Panc1 (cell line): ENCODE data around the gene PRDM1. TPM values are rescaled to one million over a fixed set of nuclear protein-coding genes. Genes with fewer than 3 reads are reported as not detected.

ENCODE experiments used
- ATAC-seq: fragments of 200-7000 bp; cut with Tn5 transposase; 2 replicates; pipeline ENCODE4 v1.9.1; 2020; ENCODE audit warnings: mild to moderate bottlenecking, moderate library complexity
- BruUV-seq: library from RNA; stranded (reverse); fragments of 400-500 nt; replicated peaks from 2 replicates; lab custom pipeline; 2021; lab: Mats Ljungman, UMichigan
- CTCF ChIA-PET: fragments of 300-600 bp; sonication (Branson Sonifier 250); formaldehyde crosslinking; loops from one replicate; lab custom pipeline; 2022; ENCODE audit warnings: antibody characterized with exemption; lab: Charles Lee
- POLR2A ChIA-PET: fragments of 300-600 bp; sonication (Branson Sonifier 250); formaldehyde crosslinking; loops from one replicate; lab custom pipeline; 2022; ENCODE audit warnings: antibody characterized with exemption; lab: Charles Lee
- DNase-seq: peaks from one replicate; pipeline ENCODE4 v3.0.0-alpha.2; 2010; ENCODE audit warnings: low read depth, low spot score
- H3K27ac ChIP-seq: 2 replicates; pipeline ENCODE4 v1.5.1; 2011; ENCODE audit warnings: mild to moderate bottlenecking, low read length, inconsistent platforms
- H3K27me3 ChIP-seq: fragments of 200-500 bp; sonication (Bioruptor generic); 2 replicates; pipeline ENCODE4 v1.6.0; 2014; ENCODE audit warnings: low read length, inconsistent platforms; ENCODE audit not compliant: control insufficient read depth, insufficient read depth
- H3K36me3 ChIP-seq: fragments of 200-500 bp; sonication (Bioruptor generic); 2 replicates; pipeline ENCODE4 v1.5.1; 2014; ENCODE audit warnings: inconsistent platforms, mild to moderate bottlenecking, low read length, moderate library complexity; ENCODE audit not compliant: control insufficient read depth, insufficient read depth
- H3K4me1 ChIP-seq: 2 replicates; pipeline ENCODE4 v1.5.1; 2011; ENCODE audit warnings: inconsistent platforms, mild to moderate bottlenecking, low read length, moderate library complexity; ENCODE audit not compliant: control insufficient read depth, insufficient read depth
- H3K4me3 ChIP-seq, 2 experiments: 2 replicates each; pipeline ENCODE4 v1.5.1; 2011 to 2012; ENCODE audit warnings: low read depth in 2 of 2, low read length in 2 of 2, mild to moderate bottlenecking in 2 of 2, inconsistent platforms in 1 of 2, moderate library complexity in 1 of 2
- H3K9me3 ChIP-seq: fragments of 200-500 bp; sonication (Bioruptor generic); 2 replicates; pipeline ENCODE4 v1.5.1; 2014; ENCODE audit warnings: low read depth, mild to moderate bottlenecking, inconsistent platforms, low read length, moderate library complexity; ENCODE audit not compliant: control insufficient read depth, insufficient read depth
- CTCF ChIP-seq: fragments of 450-650 bp; IDR thresholded peaks from 2 replicates; pipeline ENCODE4 v1.5.1; 2017; ENCODE audit warnings: mild to moderate bottlenecking
- POLR2AphosphoS5 ChIP-seq: IDR thresholded peaks from 2 replicates; pipeline ENCODE4 v1.6.1; 2012; ENCODE audit warnings: mild to moderate bottlenecking, low read depth, low read length, moderate library complexity
- REST ChIP-seq, 2 experiments: IDR thresholded peaks; 2 replicates each; pipeline ENCODE4 v1.6.1; 2011 to 2012; ENCODE audit warnings: low read depth in 2 of 2, control low read depth in 1 of 2, low read length in 1 of 2, mild to moderate bottlenecking in 1 of 2, moderate library complexity in 1 of 2; ENCODE audit not compliant: insufficient read depth in 1 of 2
- SIN3A ChIP-seq: IDR thresholded peaks from 2 replicates; pipeline ENCODE4 v1.6.1; 2012; ENCODE audit warnings: low read depth, mild to moderate bottlenecking, low read length, moderate library complexity, borderline replicate concordance; ENCODE audit not compliant: insufficient read depth
- TCF7L2 ChIP-seq: IDR thresholded peaks from 2 replicates; pipeline ENCODE4 v1.6.1; 2011; ENCODE audit warnings: mild to moderate bottlenecking, low read depth, low read length, inconsistent platforms
- in situ Hi-C: cut with HindIII; loops from 2 replicates; pipeline ENCODE4 v1.10.0; 2016; ENCODE audit warnings: low sequenced_read_pairs, low pct_unique_long_range_greater_than_20kb
- intact Hi-C: fragments of 100-400 bp; cut with micrococcal nuclease; formaldehyde crosslinking; loops from one replicate; pipeline ENCODE4 v1.10.0; 2022; ENCODE audit not compliant: unreplicated experiment
- total RNA-seq: library from RNA; stranded (reverse); gene quantifications from one replicate; pipeline ENCODE4 v1.2.1, GENCODE V29; 2021; ENCODE audit not compliant: unreplicated experiment

Gene PRDM1
- total RNA-seq, 1 experiment from 2014 or later = 2.6 TPM

- in situ Hi-C loops = no loop called here
- Histone ChIP-seq H3K27ac (no peak overlapping the region), H3K27me3 (no peaks in the 10 kb centered on the region), H3K4me1 (0 out of 2 replicates have a peak, but pooled peaks cover under 1% of the 10 kb centered on the region), H3K4me3 (no peak overlapping the region), H3K36me3 (no peaks in the 10 kb centered on the region), H3K9me3 (no peaks in the 10 kb centered on the region)
- TF ChIP-seq TCF7L2 (no peak), SIN3A (no peak), CTCF (no peak)
- DNase-seq (no peak), ATAC-seq (no peak)
- CTCF ChIA-PET = no interaction called here
- intact Hi-C loops = no loop called here
- BruUV-seq = no TSS peak
- POLR2A ChIA-PET = no interaction called here
Observed at GRCh38 chr6:106124015-106124414, 37.9 kb downstream of the PRDM1 start.

GRCh38 chr6:106124437-106125430 lies 38.6 kb downstream of the PRDM1 start:
- in situ Hi-C loops = no loop called here

More at GRCh38 chr6:106124437-106125430, 38.6 kb downstream of the PRDM1 start:
- H3K4me1 ChIP-seq = peaks cover 7% of the 10 kb centered on the region; the same call in 1 of the 2 replicates
- H3K9me3 ChIP-seq = no peaks in the 10 kb centered on the region
- ATAC-seq = no peak
- no peak overlapping the region for H3K27ac ChIP-seq
- ChIA-PET CTCF (no interaction called here), POLR2A (no interaction called here)
- no TSS peak for BruUV-seq
- DNase-seq = no peak
- no peak overlapping the region for H3K4me3 ChIP-seq
- intact Hi-C loops = no loop called here
- TF ChIP-seq REST (IDR thresholded peaks at IDR 0.05; ENCODE audit: insufficient read depth in 1 of 2, low read depth in 2 of 2, low read length in 1 of 2) = no peak
- TF ChIP-seq POLR2AphosphoS5 = no peak
- TF ChIP-seq SIN3A = no peak
- no peak for TF ChIP-seq TCF7L2
- TF ChIP-seq CTCF = no peak
- no peaks in the 10 kb centered on the region for H3K27me3 ChIP-seq
- no peaks in the 10 kb centered on the region for H3K36me3 ChIP-seq
